H1 (cell line): Measurements from ENCODE around the gene CALCR.

Experiments used
- ATF2 ChIP-seq: IDR thresholded peaks from 2 replicates; pipeline ENCODE4 v1.6.1; 2012; ENCODE audit warnings: low read length, inconsistent platforms
- CHD2 ChIP-seq: IDR thresholded peaks from 2 replicates; pipeline ENCODE4 v1.6.1; 2012; ENCODE audit warnings: low read length, improper control_type of control experiment
- CTCF ChIP-seq, 3 experiments: IDR thresholded peaks; 1 replicate in 2 of 3; 2 replicates in 1 of 3; pipeline versions ENCODE4 v1.5.1 to v1.6.1; 2011; ENCODE audit warnings: low read length in 3 of 3, mild to moderate bottlenecking in 3 of 3, inconsistent platforms in 2 of 3, low read depth in 1 of 3, moderate library complexity in 1 of 3; ENCODE audit not compliant: insufficient read depth in 1 of 3; ENCODE audit errors: control extremely low read depth in 1 of 3
- GABPA ChIP-seq: IDR thresholded peaks from 2 replicates; pipeline ENCODE4 v1.6.1; 2011; ENCODE audit warnings: mild to moderate bottlenecking, low read length, moderate library complexity, borderline replicate concordance; ENCODE audit not compliant: insufficient read depth
- POLR2A ChIP-seq, 2 experiments: IDR thresholded peaks; 1 replicate in 1 of 2; 2 replicates in 1 of 2; pipeline ENCODE4 v1.6.1; 2011; ENCODE audit warnings: low read depth in 2 of 2, low read length in 2 of 2, mild to moderate bottlenecking in 2 of 2; ENCODE audit errors: control extremely low read depth in 1 of 2
- POLR2AphosphoS5 ChIP-seq: IDR thresholded peaks from 2 replicates; pipeline ENCODE4 v1.6.1; 2011; ENCODE audit warnings: low read depth, low read length
- RAD21 ChIP-seq, 2 experiments: IDR thresholded peaks in 1 of 2; conservative IDR thresholded peaks in 1 of 2; 2 replicates each; pipeline ENCODE4 v1.6.1; 2011; ENCODE audit warnings: low read depth in 2 of 2, low read length in 2 of 2, improper control_type of control experiment in 1 of 2, inconsistent platforms in 1 of 2, mild to moderate bottlenecking in 1 of 2, moderate library complexity in 1 of 2
- TAF1 ChIP-seq: IDR thresholded peaks from 2 replicates; pipeline ENCODE4 v1.6.1; 2011; ENCODE audit warnings: mild to moderate bottlenecking, low read depth, low read length
- USF2 ChIP-seq: IDR thresholded peaks from 2 replicates; pipeline ENCODE4 v1.6.1; 2011; ENCODE audit warnings: low read length, improper control_type of control experiment
- YY1 ChIP-seq: IDR thresholded peaks from 2 replicates; pipeline ENCODE4 v1.6.1; 2011; ENCODE audit warnings: low read depth, mild to moderate bottlenecking, low read length

GRCh38 chr7:93414574-93414973, 159.9 kb downstream of the CALCR start:
- TF ChIP-seq GABPA (no peak), CHD2 (no peak), RAD21 (IDR thresholded peaks at IDR 0.05 in 1 of 2, conservative IDR thresholded peaks at IDR 0.05 in 1 of 2; ENCODE audit: low read depth in 2 of 2, low read length in 2 of 2) (no peak), USF2 (no peak), CTCF (IDR thresholded peaks at IDR 0.05; ENCODE audit: control extremely low read depth in 1 of 3, insufficient read depth in 1 of 3, low read depth in 1 of 3, low read length in 3 of 3) (no peak), POLR2AphosphoS5 (no peak), ATF2 (no peak), TAF1 (no peak), YY1 (no peak), POLR2A (IDR thresholded peaks at IDR 0.05; ENCODE audit: control extremely low read depth in 1 of 2, low read depth in 2 of 2, low read length in 2 of 2) (no peak)
